Activated CD8-positive, alpha-beta memory T cell treated with anti-CD3 and anti-CD28 coated beads, Interleukin-2, amount 50 U/mL, for 1 hour (primary cell): Measurements from ENCODE around the gene ZSWIM8.
"Not testable (repeated sequence)": the region's sequence is repeated elsewhere in the genome, so short reads cannot be mapped to it uniquely, and the experiment has no call there.

Experiments used
- DNase-seq: peaks from one replicate; pipeline ENCODE4 v3.0.0-alpha.2; 2020; ENCODE audit errors: extremely low read depth

The ZSWIM8 gene

DNA sequence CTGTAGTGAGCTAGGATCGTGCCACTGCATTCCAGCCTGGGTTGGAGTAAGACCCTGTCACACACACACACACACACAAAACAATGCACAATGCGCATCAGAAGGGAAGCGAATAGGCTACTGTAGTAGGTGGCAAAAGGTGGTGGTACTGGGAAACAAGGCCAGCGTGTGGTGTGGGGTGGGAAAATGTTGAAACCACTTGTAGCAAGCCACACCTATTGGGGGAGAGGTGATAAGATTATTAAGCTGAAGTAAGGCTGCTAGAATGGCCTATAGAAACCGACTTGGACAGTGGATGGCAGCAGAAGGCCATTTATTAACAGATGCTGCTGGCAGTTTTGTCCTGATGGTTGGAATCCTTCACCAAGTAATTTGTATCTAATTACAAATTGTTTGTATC is 10.8 kb upstream of the ZSWIM8 start:
- no peak for DNase-seq

DNA sequence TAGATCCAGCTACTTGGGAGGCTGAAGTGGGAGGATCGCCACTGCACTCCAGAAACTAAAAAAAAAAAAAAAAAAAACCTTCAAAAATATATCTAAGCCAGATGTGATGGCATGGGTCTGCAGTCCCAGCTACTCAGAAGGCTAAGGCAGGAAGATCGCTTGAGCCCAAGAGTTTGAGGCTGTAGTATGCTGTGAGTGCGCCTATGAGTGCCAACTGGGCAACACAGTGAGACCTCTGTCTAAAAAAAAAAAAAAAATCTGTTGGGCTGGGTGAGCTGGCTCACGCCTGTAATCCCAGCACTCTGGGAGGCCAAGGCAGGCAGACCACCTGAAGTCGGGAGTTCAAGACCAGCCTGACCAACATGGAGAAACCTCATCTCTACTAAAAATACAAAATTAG is 6.4 kb upstream of the ZSWIM8 start:
- no peak for DNase-seq

DNA sequence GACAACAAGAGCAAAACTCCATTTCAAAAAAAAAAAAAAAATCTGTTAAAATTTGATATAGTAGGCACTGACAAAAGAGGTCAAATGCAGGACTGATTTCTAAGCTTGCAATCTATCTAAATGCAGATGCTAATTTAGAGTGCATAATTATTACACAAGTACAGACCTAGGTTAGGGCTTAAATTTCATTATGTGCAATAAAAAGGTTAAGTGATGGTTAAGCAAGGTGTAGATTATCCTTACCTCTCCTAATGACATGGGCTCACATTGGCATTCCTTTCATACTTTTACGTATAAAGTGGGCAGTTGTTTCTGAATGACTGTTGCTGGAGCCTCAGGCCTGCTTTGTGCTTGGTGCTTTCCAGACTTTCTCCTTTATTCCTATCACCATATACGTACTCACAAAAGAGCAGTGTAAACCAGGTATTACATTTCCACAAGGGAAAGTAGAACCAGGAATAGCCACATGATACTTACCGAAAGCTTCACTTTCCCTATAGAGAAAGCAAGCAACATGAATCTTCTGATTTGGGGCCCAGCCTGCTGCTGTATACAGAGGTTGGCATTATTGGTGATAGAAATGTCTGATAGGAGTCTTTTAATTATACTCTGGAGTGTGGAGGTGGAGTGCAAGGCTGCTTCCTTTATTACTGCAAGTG is 5.7 kb upstream of the ZSWIM8 start:
- no peak for DNase-seq

DNA sequence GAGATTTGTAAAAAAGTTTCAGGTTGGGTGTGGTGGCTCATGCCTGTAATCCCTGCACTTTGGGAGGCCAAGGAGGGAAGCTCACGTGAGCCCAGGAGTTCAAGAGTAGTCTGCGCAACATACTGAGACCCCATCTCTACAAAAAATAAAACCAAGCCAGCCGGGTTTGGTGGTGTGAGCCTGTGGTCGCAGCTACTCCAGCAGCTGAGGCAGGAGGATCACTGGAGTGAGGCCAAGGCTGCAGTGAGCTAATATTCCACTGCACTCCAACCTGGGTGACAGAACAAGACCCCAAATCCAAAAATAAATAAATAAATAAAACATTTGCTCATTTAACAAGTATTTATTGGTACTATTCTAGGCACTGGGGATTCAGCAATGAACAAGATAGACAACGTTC is 5.1 kb upstream of the ZSWIM8 start:
- no peak for DNase-seq

DNA sequence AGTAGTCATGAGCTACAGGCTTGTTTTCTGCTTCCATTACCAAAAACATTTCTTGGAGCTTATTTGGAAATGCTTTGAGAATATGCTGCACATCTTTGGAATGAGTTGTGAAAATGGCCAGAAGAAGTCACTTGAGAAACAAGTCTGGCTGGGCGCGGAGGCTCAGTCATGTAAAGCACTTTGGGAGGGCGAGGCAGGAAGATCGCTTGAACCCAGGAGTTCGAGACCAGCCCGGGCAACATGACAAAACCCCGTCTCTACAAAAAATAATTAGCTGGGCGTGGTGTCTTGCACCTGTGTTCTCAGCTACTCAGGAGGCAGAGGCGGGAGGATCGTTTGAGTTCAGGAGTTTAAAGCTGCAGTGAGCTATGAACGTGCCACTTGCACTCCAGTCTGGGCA is 4.4 kb upstream of the ZSWIM8 start:
- DNase-seq, result no peak

DNA sequence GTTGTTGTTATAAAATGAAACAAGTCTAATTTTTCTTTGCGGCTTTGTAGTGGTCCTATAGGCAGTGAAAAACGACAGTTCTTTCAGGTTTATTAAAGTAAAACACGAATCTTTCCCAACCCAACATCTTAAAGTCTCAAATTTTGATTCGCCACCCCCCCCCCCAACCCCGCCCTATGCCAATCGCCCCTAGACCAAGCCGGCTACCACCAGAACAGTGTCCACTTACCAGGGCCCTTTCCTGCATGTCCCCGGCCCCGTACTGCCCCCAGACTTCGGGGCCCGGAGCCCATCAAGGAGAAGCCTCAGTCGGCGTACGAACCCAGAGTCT is 3.9 kb upstream of the ZSWIM8 start:
- DNase-seq, result no peak

DNA sequence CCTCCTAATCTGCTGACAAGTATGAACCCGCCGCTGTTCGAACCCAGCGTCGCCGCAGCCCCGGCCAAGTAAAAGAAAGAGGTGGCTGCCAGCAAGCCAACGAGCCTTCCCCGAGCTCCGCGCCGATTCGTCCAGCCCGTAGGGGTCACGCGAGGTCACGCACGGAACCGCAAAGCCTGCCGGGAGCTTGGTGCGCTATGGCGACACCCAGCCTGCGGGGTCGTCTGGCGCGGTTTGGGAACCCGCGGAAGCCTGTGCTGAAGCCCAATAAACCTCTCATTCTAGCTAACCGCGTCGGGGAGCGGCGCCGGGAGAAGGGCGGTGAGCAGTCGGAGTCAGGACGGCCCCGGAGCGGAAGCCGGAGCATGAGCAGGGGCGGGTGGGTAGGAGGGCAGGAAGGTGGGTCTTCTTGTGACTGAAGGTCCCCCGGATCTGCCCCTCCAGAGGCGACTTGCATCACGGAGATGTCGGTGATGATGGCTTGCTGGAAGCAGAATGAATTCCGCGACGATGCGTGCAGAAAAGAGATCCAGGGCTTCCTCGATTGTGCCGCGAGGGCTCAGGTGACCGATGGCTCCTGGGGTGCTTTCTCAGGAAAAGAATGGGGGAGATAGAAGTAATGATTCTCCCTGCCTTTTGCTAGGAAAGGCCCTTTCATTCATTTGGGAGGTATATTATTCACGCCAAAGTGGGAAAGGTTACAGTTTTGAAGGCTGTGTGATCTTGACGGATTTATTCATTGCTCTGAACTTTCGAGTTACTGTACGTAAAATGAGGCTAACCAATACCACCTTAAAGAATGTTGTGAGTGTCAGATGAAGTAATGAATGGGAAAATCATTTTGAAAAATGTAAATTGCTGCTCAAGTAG is 3.3 kb upstream of the ZSWIM8 start, which contains the start of gene CHCHD1:
TSS of gene CHCHD1 (plus strand) at position 170 of the 870 bp plus-strand sequence. CDS start at position 198, 28 bp downstream.
- peak; percentile 68 for DNase-seq

DNA sequence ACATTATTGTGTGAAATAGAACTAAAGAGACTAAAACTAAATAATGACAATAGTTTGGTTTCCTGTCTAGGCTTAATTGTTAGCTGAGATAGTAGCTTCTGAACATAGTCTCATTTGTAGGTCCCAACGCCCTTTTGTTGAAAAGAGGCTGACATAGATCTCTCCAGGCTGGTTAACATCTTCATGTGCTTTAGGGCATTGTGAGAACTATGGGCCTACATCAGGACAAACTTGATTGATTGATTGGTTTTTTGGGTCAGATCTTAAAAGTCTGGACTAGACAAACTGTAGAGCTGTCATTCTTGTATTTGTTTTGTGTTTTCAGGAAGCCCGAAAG is 2.7 kb upstream of the ZSWIM8 start:
- DNase-seq, result no peak

DNA sequence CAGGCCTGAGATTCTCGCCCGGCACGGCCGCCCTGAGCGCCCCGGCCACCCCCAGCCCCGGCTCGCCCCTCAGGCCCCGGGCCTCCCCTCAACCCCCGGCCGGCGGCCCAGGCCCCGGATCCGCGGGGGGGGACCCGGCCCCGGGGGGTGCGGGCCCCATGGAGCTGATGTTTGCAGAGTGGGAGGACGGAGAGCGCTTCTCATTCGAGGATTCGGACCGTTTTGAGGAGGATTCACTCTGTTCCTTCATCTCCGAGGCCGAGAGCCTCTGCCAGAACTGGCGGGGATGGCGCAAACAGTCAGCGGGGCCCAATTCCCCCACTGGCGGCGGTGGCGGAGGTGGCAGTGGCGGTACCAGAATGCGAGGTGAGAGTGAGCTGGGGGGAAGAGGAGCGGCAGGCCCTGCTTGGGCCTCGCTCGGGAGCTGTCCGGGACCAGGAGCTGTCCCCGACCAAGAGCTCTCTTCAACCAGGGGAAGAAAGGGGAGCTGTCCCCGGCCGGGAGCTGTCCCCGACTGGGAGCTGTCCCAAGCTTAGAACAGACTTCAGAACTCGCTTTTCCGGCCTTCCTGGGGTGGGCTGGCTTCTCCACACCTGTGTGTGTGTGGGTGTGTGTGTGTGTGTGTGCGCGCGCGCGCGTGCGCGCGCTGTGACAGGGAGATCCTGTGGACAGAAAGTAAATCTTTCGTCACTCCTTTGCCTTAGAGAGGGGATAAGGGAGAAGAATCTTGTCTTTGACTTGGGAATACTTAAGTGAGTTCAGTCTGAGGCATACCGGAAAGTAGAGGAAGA is 510 bp downstream of the ZSWIM8 start:
- no peak for DNase-seq

DNA sequence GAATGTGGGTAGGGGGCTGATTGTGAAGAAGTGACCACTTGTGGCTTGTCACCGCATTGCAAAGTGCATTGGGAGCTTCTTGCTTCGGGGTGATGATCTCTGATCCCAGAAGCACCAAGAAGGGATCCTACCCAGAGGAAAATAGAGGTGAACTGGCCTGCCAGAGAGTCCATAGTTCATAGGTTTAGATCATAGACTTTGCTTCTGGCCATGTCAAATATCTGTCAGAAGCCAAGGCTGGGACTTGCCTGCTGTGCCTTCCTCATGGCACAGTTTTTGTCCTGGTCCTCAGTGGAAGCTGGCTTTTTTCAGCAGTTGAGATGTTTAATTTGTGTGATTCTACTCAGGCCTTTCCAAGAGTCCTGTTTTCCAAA is 1.1 kb downstream of the ZSWIM8 start:
- no peak for DNase-seq

DNA sequence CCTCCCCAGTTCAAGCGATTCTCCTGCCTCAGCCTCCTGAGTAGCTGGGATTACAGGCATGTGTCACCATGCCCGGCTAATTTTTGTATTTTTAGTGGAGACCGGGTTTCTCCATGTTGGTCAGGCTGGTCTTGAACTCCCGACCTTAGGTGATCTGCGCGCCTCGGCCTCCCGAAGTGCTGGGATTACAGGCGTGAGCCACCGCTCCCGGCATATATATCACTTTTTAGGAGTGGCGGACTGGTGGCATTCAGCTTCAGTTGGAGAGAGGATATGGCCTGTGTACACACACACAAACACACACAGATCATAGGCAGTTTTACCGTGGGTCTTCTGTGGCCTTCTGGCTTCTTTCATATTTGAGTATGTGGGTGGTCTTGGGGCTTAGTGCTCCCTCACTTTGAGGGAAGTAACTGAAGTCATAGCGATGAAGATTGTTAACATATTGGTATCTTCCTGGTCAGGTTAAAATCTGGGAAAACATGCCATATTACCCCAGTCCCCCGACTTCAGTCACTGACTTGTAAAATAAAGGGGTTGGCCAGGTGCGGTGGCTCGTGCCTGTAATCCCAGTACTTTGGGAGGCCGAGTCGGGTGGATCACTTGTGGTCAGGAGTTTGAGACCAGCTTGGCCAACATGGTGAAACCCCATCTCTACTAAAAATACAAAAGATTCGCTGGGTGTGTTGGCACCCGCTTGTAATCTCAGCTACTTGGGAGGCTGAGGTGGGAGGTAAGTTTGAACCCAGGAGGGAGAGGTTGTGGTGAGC is 1.8 kb downstream of the ZSWIM8 start:
- DNase-seq, result not testable (repeated sequence)

DNA sequence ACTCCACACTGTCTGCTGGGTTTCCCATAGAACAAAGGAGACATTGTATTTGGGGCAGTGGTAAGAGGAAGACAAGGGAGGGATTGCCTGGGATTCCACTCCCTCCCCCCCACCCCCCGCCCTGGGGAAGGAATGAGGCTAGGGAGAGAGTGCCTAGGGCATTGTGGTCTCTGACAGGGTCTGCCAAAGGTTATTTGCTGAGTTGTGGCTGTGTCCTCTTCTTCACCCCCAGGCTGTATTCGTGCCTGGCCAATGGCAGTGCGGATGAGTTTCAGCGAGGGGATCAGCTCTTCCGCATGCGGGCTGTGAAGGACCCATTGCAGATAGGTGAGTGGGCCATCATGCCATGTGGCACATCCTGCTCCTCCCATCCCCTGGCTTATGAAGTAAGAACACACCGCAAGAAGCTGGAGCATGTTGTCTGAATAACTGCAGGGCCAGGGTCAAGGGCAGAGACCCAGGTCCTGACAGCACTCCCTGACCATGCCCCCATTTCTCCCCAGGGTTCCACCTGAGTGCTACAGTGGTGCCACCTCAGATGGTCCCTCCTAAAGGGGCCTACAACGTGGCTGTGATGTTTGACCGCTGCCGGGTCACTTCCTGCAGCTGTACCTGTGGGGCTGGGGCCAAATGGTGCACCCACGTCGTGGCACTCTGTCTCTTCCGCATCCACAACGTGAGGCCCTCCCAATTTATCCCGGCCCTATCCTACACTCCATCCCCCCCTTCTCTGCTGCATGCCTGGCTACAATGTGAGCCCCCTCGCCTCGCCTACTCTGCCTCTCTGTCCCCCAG is 3.7 kb downstream of the ZSWIM8 start:
- no peak for DNase-seq

DNA sequence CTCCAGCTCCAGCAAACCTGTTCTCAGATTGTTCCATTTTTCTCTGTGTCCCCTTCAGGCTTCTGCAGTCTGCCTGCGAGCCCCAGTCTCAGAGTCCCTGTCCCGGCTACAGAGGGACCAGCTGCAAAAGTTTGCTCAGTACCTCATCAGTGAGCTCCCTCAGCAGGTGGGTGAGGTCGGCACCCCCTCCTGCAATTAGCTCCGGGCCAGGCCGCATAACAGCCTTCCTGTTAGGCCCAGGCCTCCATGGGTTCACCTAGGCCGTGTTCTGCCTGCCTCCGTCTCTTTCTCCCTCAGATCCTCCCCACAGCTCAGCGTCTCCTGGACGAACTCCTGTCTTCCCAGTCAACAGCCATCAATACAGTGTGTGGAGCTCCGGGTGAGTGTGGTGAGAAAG is 4.3 kb downstream of the ZSWIM8 start:
- no peak for DNase-seq

DNA sequence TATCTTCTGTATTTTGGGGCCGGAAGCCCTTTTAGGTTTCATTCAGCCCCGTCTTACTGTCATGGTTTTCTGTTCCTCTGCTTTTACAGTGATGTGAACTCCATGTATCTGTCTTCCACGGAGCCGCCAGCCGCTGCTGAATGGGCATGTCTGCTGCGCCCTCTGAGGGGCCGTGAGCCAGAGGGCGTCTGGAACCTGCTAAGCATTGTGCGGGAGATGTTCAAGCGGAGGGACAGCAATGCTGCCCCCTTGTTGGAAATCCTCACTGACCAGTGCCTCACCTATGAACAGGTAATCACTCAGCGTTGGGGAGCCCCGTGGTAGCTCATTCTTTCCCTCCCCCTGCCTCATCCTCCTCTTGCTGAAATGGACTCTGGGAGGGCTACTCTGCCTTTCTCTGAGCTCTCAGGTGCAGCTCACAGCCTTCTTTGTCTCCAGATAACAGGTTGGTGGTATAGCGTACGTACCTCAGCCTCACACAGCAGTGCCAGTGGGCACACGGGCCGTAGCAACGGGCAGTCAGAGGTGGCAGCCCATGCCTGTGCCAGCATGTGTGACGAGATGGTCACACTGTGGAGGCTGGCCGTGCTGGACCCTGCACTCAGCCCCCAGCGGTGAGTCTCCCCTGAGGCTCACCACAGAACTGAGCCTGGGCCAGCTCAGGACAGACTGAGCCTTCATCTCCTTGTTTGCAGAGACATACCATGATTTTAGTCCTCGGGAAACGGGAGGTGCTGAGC is 5.7 kb downstream of the ZSWIM8 start:
- DNase-seq, result no peak

DNA sequence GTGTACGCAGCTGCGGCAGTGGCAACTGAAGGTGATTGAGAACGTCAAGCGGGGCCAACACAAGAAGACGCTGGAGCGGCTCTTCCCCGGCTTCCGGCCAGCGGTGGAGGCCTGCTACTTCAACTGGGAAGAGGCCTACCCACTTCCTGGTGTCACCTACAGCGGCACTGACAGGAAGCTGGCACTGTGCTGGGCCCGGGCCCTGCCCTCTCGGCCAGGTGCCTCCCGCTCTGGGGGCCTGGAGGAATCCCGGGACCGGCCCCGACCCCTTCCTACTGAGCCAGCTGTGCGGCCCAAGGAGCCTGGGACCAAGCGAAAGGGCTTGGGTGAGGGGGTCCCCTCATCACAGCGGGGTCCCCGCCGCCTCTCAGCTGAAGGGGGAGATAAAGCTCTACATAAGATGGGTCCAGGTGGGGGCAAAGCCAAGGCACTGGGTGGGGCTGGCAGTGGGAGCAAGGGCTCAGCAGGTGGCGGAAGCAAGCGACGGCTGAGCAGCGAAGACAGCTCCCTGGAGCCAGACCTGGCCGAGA is 6.5 kb downstream of the ZSWIM8 start:
- no peak for DNase-seq

DNA sequence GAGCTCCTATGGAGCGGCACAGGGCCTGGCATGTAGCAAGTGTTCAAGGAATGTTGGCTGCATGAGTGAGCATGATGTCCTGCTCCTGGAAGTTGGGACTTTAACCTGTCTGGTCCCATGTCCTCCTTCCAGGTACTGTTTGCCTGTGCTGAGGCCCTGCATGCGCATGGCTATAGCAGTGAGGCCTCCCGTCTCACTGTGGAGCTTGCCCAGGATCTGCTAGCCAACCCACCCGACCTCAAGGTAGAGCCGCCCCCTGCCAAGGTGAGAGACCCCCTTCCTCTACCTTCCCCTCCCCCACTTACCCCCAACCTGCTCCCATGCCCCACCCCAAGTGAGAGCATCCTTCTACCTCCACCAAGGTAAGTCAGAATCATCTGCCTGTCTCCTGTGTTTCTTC is 8.1 kb downstream of the ZSWIM8 start:
- DNase-seq, result no peak

DNA sequence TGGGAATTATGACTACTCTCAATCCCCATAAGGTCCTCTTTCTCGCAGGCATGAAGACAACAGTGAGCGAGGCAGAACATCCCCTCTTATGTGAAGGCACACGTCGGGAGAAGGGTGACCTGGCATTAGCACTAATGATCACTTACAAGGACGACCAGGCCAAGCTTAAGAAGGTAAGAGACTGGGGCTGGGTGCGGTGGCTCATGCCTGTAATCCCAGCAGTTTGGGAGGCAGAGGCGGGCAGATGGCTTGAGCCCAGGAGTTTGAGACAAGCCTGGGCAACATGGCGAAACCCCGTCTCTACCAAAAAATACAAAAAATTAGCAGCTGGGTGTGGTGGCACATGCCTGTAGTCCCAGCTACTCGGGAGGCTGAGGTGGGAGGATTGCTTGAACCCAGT is 10.1 kb downstream of the ZSWIM8 start:
- DNase-seq, result not testable (repeated sequence)

DNA sequence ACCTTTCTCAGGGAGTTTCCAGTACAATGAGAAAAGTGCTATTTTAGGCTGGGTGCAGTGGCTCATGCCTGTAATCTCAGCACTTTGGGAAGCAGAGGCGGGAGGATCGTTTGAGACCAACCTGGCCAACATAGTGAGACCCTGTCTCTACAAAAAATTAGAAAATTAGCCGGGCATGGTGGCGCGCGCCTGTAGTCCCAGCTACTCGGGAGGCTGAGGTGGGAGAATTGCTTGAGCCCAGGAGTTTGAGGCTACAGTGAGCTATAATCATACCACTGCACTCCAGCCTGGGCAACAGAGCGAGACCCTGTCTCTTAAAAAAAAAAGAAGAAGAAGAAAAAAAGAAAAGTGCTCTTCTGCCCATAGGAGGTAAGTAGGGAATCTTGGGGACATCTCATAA is 10.6 kb downstream of the ZSWIM8 start:
- DNase-seq, result not testable (repeated sequence)

DNA sequence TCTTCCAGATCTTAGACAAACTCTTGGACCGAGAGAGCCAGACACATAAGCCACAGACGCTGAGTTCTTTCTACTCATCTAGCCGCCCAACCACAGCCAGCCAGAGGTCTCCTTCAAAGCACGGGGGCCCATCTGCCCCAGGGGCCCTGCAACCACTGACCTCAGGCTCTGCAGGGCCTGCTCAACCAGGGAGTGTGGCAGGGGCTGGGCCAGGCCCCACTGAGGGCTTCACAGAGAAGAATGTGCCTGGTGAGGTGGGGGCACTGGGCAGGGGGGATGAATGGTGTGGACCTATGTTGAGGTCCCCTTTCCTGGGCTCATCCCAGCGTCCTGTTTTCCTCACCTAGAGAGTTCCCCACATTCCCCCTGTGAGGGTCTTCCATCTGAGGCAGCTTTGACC is 11.4 kb downstream of the ZSWIM8 start:
- no peak for DNase-seq

DNA sequence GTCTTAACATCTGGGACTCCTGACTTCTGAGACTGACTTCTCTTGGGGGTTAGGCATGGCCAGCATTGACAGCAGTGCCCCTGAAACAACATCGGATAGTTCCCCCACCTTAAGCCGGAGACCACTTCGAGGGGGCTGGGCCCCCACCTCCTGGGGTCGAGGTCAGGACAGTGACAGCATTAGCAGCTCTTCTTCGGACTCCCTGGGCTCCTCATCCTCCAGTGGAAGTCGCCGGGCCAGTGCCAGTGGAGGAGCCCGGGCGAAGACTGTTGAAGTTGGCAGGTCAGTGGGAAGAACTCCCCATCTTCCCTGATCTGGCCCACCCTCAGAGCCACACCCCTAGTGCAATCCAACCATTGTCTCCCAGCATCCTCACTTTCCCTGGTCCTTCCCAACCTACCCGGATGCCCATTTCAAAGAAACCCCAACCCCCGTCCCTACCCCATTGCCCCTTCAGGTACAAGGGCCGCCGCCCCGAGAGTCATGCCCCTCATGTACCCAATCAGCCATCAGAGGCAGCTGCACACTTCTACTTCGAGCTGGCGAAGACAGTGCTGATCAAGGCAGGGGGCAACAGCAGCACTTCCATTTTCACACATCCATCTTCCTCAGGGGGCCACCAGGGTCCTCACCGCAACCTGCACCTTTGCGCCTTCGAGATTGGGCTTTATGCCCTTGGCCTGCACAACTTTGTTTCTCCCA is 12.1 kb downstream of the ZSWIM8 start:
- no peak for DNase-seq
